Osteocyte (in vitro differentiated cells): ENCODE measurements around the gene MDGA2. TPM values are rescaled to one million over a fixed set of nuclear protein-coding genes. Genes with fewer than 3 reads are reported as not detected.
A peak's percentile ranks its signal among the peaks of the same experiment; 100 is the strongest.

Experiments
- DNase-seq: peaks from one replicate; pipeline ENCODE4 v3.0.0; 2021; ENCODE audit warnings: mixed read lengths; ENCODE audit not compliant: unreplicated experiment; ENCODE audit errors: extremely low spot score
- H3K27ac Mint-ChIP-seq: one replicate; pipeline ENCODE4 v1.8.0; 2021; ENCODE audit warnings: mild to moderate bottlenecking, mixed read lengths; ENCODE audit not compliant: unreplicated experiment
- H3K27me3 Mint-ChIP-seq: one replicate; pipeline ENCODE4 v1.8.0; 2021; ENCODE audit warnings: mixed read lengths; ENCODE audit not compliant: unreplicated experiment
- H3K36me3 Mint-ChIP-seq: one replicate; pipeline ENCODE4 v1.8.0; 2021; ENCODE audit warnings: mixed read lengths; ENCODE audit not compliant: unreplicated experiment
- H3K4me1 Mint-ChIP-seq: one replicate; pipeline ENCODE4 v1.8.0; 2021; ENCODE audit warnings: mixed read lengths; ENCODE audit not compliant: unreplicated experiment
- H3K4me3 Mint-ChIP-seq: one replicate; pipeline ENCODE4 v1.8.0; 2021; ENCODE audit warnings: mild to moderate bottlenecking, moderate library complexity, mixed read lengths; ENCODE audit not compliant: unreplicated experiment
- H3K9me3 Mint-ChIP-seq: one replicate; pipeline ENCODE4 v1.8.0; 2021; ENCODE audit warnings: mixed read lengths; ENCODE audit not compliant: unreplicated experiment
- total RNA-seq: library from RNA; stranded (reverse); gene quantifications from 2 replicates; pipeline ENCODE4 v1.2.1, GENCODE V29; 2021
- TF ChIP-seq, protein P1 (sequence below): fragments of 200-600 bp; sonication (generic); IDR thresholded peaks from 2 replicates; pipeline ENCODE4 v1.5.0; 2021; ENCODE audit warnings: antibody characterized with exemption, mild to moderate bottlenecking, moderate library complexity

The MDGA2 gene
- total RNA-seq, 1 donor from 2014 or later = 0.19 TPM

DNA sequence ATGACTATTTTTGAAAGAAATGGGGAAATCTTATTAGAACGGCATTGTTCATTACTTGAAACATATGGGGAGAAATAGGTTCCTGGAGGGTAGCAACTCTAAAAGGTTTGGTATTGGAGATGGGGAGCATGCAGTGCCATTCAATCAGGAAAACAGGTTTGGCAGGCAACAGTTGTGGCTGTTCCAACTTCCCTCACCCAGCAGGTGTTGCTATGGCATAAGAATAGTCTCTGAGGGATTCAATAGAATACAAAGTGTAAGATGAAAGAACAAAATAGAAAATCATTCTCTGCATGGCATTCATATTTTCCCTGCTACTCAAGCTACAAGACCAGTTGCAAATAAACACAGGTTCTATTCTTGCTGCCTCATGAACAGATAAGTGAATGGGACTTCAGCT, 630.6 kb downstream of the MDGA2 start:
- Mint-ChIP-seq H3K4me3 (no peak overlapping the region), H3K4me1 (no peaks in the 10 kb centered on the region), H3K36me3 (no peaks in the 10 kb centered on the region), H3K27me3 (peaks cover 6% of the 10 kb centered on the region), H3K27ac (no peak overlapping the region), H3K9me3 (no peaks in the 10 kb centered on the region)
- no peak for DNase-seq
- TF ChIP-seq, protein P1, sequence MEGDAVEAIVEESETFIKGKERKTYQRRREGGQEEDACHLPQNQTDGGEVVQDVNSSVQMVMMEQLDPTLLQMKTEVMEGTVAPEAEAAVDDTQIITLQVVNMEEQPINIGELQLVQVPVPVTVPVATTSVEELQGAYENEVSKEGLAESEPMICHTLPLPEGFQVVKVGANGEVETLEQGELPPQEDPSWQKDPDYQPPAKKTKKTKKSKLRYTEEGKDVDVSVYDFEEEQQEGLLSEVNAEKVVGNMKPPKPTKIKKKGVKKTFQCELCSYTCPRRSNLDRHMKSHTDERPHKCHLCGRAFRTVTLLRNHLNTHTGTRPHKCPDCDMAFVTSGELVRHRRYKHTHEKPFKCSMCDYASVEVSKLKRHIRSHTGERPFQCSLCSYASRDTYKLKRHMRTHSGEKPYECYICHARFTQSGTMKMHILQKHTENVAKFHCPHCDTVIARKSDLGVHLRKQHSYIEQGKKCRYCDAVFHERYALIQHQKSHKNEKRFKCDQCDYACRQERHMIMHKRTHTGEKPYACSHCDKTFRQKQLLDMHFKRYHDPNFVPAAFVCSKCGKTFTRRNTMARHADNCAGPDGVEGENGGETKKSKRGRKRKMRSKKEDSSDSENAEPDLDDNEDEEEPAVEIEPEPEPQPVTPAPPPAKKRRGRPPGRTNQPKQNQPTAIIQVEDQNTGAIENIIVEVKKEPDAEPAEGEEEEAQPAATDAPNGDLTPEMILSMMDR = peak; percentile 50

DNA sequence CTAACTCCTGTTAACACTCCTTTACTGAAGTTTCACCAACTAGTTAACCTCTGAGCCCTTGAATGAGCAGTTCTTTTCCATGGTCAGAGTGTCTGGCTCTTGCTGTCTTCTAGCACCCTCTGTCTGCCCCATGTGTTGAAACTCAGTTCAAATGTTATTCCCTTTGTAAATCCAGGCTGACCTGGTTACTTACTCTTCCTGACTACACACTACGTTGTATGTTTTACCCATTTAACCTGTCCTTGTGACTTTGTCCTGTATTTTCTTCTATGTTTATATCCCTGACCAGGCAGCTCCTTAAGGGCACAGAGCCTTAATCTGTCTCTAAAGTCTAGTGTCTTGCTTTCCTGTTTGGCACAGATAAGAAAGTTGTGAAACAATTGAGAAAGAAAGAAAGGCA, 634.9 kb downstream of the MDGA2 start:
- no peak for DNase-seq

DNA sequence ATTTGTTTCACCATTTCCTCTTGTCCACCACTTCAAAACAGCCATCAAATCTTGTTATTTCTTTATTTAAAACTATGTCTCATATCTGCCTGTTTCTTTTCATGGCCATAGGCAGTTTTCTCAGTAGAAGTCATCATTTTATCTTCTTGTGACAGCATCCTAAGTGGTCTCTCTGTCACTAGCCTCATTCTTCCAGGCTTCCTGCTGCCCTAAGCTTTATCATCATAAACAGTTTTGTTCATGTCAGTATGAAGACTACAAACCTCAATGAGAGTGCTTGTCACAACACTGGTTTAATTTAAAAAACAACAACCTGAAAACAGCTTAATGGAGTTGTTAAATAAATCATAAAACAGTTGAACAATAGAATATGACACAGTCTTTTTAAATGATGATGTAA, 636.1 kb downstream of the MDGA2 start:
- Mint-ChIP-seq H3K27ac (no peak overlapping the region), H3K36me3 (no peaks in the 10 kb centered on the region), H3K4me3 (no peak overlapping the region), H3K9me3 (no peaks in the 10 kb centered on the region), H3K4me1 (no peaks in the 10 kb centered on the region), H3K27me3 (peaks cover 3% of the 10 kb centered on the region)
- no peak for DNase-seq
- TF ChIP-seq, protein P1 = no peak

More for the DNA sequence above, 634.9 kb downstream of the MDGA2 start:
- Mint-ChIP-seq H3K27me3 (peaks cover 6% of the 10 kb centered on the region), H3K4me3 (no peak overlapping the region), H3K27ac (no peak overlapping the region), H3K9me3 (no peaks in the 10 kb centered on the region), H3K4me1 (no peaks in the 10 kb centered on the region), H3K36me3 (no peaks in the 10 kb centered on the region)
- TF ChIP-seq, protein P1 = peak; percentile 48

DNA sequence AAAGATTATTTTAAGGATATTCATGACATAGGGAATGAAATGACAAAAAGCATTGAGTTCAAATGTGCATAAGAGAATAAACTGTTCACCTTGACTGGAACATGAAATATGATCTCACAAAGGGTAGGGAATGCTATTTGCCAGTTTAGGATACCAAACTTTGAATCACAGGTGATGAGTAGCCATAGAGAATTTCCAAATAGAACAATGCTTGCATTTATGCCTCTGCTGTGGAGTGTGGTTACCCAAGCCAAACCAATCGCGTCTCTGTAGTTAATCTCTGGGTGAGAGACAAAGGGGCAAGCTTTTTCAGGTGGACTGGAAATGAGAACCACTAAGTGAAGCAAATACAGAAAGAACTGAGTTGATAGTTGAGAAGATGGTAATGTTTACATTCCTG, 652.7 kb downstream of the MDGA2 start:
- TF ChIP-seq, protein P1 = no peak
- Mint-ChIP-seq H3K36me3 (no peaks in the 10 kb centered on the region), H3K4me1 (peaks cover 1% of the 10 kb centered on the region), H3K27me3 (no peaks in the 10 kb centered on the region), H3K27ac (no peak overlapping the region), H3K4me3 (no peak overlapping the region), H3K9me3 (no peaks in the 10 kb centered on the region)
- DNase-seq = no peak

DNA sequence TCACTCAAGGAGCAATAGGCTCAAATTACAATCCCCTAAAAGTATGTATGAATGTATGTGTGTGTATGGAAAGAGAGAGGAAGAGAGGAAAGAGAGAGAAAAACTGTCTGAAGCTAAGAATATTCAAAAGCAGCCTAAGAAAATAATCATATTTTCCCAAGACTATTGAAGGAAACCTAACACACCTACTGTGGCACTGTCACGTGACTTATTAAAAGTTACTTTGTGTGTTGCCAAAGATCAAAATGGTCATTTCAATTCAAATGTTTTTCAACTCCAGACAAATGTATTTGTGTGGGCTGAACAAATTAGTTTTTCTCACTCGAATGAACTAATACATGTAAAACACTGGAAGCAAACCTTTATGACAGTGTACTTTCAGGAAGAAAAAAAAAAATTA, 654.9 kb downstream of the MDGA2 start:
- H3K27ac Mint-ChIP-seq = no peak overlapping the region
- H3K27me3 Mint-ChIP-seq = no peaks in the 10 kb centered on the region
- no peak overlapping the region for H3K4me3 Mint-ChIP-seq
- H3K36me3 Mint-ChIP-seq = no peaks in the 10 kb centered on the region
- no peaks in the 10 kb centered on the region for H3K4me1 Mint-ChIP-seq
- DNase-seq = no peak
- H3K9me3 Mint-ChIP-seq = no peaks in the 10 kb centered on the region
- TF ChIP-seq, protein P1 = no peak
